Activated T-helper 17 cell treated with anti-CD3 and anti-CD28 coated beads, Interleukin-2, amount 50 U/mL, for 72 hours (primary cell): ENCODE data around the gene ETV3L. TPM values are rescaled to one million over a fixed set of nuclear protein-coding genes. Genes with fewer than 3 reads are reported as not detected.

Experiments used
- ATAC-seq: fragments of 150-1000 bp; cut with Tn5 transposase; replicated peaks from 2 replicates; pipeline ENCODE4 v1.10.0; 2021; ENCODE audit warnings: mild to moderate bottlenecking, moderate library complexity
- H3K27ac Mint-ChIP-seq: one replicate; pipeline ENCODE4 v1.8.0; 2022; ENCODE audit warnings: mixed read lengths
- H3K27me3 Mint-ChIP-seq: one replicate; pipeline ENCODE4 v1.8.0; 2022; ENCODE audit warnings: mixed read lengths
- H3K36me3 Mint-ChIP-seq: one replicate; pipeline ENCODE4 v1.8.0; 2022; ENCODE audit warnings: low read depth, mild to moderate bottlenecking, mixed read lengths
- H3K4me1 Mint-ChIP-seq: one replicate; pipeline ENCODE4 v1.8.0; 2022; ENCODE audit warnings: mixed read lengths
- H3K4me3 Mint-ChIP-seq: one replicate; pipeline ENCODE4 v1.8.0; 2022; ENCODE audit warnings: mild to moderate bottlenecking, mixed read lengths
- H3K9me3 Mint-ChIP-seq: one replicate; pipeline ENCODE4 v1.8.0; 2022; ENCODE audit warnings: mixed read lengths
- total RNA-seq, 2 donors: library from RNA; stranded (reverse); gene quantifications; one replicate each; pipeline ENCODE4 v1.2.3, GENCODE V29; 2022

The ETV3L gene
- total RNA-seq, 2 donors from 2014 or later: 0.26 TPM; not detected in 1

DNA sequence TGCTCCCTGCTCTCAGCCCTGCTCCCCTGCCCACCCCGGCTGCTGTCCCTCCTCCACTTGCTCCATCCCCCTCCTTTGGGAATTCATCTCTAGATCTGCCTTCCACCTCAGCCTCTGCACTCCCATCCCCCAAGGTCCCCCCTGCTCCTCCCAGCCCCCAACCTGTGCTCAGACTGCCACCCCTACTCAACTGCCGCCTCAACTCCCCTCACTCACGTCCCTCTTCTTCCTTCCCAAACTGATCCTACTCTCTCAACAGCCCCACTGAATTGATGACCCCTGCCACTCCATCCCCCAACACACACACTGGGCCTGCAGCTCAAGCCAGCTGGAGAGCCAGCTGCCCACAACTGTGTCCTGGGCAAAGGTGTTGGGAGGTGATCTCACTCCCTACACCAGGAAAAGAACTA is 15.8 kb upstream of the ETV3L start:
- Mint-ChIP-seq H3K27ac (peak overlapping the region; percentile 33), H3K4me1 (peaks cover 20% of the 10 kb centered on the region), H3K36me3 (no peaks in the 10 kb centered on the region), H3K4me3 (no peak overlapping the region), H3K27me3 (peaks cover 7% of the 10 kb centered on the region), H3K9me3 (no peaks in the 10 kb centered on the region)
- no peak for ATAC-seq

DNA sequence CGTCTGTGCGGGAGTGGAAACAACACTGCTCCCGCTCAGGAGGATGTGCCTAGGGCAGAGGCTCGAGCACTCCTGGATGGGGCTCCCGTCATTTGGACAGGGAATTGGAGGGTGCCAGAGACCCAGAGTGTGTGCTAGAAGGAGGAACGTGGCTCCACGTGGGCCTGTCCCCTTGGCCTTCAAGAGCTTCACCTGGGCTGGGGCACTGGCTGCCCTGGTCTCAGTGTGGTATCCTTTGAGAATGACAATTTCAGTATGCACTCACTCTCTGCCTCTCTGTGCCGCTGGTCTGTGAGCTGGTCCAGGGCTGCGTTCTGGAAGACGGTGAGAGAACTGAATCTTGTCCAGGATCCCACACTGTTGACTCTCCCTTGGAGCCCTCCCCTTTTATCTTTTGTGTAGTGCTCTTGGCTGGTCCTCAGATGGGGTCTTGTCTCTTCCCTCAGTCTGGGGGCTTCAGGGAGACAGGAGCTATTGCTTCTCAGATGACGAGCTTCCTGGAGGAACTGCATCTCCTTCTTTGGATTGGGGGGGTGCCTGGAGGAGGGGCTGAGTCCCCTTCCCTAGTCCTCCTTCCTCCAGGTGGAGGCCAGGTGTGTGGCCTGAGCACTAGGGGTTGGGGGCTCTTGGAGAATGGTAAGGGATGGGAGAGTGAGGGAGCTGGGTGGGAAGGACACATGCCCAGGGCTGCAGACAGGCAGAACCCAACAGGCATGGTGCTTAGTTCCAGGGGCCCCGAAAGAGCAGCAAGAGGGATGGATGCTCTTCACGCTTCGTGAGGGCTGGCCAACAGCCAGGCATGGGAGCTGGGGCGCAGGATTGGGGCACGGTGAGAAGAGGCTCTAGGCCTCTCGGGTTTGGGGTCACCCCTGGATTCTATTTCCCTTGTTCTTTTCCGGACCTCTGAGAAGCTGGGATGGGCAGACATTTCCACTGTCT is 14.8 kb upstream of the ETV3L start:
- peak overlapping the region; percentile 71 for H3K27ac Mint-ChIP-seq

DNA sequence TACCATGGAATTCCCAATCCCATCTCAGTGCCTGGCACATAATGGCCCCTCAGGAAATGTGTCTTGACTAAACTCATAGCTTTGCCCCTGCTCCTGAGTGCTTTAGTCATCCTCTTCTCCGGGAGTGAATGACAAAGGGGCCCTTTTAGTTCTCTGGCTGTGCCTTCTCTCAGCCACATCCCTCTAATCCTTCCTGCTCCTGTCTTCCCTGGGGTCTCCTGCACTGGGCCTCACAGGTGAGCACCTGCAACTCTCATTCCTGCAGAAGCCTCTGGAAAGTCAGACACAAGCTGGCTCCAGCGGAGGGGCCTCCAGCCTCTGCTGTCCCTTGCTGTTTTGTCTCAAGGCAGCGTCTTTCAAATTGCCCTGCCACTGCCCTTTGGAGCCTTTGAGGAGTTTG is 14.0 kb upstream of the ETV3L start:
- Mint-ChIP-seq H3K27ac (no peak overlapping the region), H3K9me3 (no peaks in the 10 kb centered on the region), H3K4me1 (peaks cover 20% of the 10 kb centered on the region), H3K27me3 (peaks cover 10% of the 10 kb centered on the region), H3K4me3 (no peak overlapping the region), H3K36me3 (no peaks in the 10 kb centered on the region)
- no peak for ATAC-seq

More for the DNA sequence above, 14.8 kb upstream of the ETV3L start:
- Mint-ChIP-seq H3K27me3 (peaks cover 7% of the 10 kb centered on the region), H3K9me3 (no peaks in the 10 kb centered on the region), H3K4me1 (peaks cover 20% of the 10 kb centered on the region), H3K36me3 (no peaks in the 10 kb centered on the region), H3K4me3 (no peak overlapping the region)
- ATAC-seq: no peak

- H3K27ac Mint-ChIP-seq: no peak overlapping the region
- peaks cover 16% of the 10 kb centered on the region for H3K27me3 Mint-ChIP-seq
- no peak overlapping the region for H3K4me3 Mint-ChIP-seq
- no peaks in the 10 kb centered on the region for H3K9me3 Mint-ChIP-seq
- H3K36me3 Mint-ChIP-seq: no peaks in the 10 kb centered on the region
- peaks cover 20% of the 10 kb centered on the region for H3K4me1 Mint-ChIP-seq
- ATAC-seq: no peak
These were observed 13.5 kb upstream of the ETV3L start for GRCh38 chr1:157113106-157113505.

DNA sequence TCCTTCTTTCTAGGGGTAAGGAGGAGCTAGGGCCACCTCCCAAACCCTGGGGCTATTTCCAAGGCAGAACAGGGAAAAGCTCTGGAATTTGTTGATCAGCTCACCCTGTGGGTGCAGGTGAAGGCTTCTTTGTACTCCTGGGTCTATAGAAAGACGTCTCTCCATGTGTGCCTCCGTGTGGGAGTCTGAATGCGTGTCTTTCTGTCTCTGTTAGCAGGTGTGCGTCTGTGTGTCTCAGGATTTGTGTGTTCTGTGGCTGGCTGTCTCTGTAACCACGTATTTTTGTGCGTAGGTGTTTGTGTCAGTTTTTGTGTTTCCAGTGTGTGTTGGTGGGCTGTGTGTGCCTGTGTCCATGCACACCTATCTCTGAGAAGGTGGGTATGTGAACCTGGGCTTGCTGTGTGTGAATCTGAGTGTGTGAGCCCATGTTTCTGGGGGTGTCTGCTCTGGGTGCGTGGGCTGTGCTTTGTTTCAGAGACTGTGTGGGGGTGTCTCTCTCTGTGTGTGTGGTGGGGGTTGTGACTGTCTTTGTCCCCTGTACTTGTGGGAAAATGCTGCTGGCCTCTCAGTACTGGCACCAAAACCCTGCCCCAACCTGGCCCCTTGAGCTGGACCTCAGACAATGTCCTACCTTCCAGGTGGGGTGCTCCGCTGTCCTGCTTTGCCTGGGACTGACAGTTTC is 12.7 kb upstream of the ETV3L start:
- Mint-ChIP-seq H3K4me3 (no peak overlapping the region), H3K9me3 (no peaks in the 10 kb centered on the region), H3K27ac (no peak overlapping the region), H3K36me3 (no peaks in the 10 kb centered on the region), H3K27me3 (peaks cover 20% of the 10 kb centered on the region), H3K4me1 (peaks cover 14% of the 10 kb centered on the region)
- no peak for ATAC-seq

- Mint-ChIP-seq H3K27me3 (peaks cover 22% of the 10 kb centered on the region), H3K27ac (no peak overlapping the region), H3K9me3 (no peaks in the 10 kb centered on the region), H3K36me3 (no peaks in the 10 kb centered on the region), H3K4me1 (peaks cover 13% of the 10 kb centered on the region), H3K4me3 (no peak overlapping the region)
- ATAC-seq: no peak
These were observed 12.0 kb upstream of the ETV3L start for GRCh38 chr1:157111396-157112165.

DNA sequence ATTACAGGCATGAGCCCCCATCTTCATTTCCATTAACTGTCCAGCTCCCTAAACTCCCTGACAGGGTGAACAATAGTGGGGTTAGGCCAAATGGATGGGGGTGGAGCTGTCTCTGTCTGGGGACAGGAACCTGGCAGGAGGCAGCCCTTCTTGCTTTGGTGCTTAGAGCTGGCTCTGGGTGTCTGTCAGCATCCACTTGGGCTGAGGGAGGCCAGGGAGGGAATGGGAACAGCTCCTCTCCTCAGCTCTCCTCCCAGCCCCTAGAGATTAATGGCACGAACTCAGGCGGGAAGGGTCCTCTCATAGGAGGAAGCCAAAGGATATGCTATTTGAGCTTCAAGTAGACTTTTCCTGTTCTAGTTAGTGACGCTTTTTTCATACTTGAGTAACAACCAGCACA is 11.1 kb upstream of the ETV3L start:
- H3K9me3 Mint-ChIP-seq: no peaks in the 10 kb centered on the region
- H3K4me3 Mint-ChIP-seq: no peak overlapping the region
- H3K4me1 Mint-ChIP-seq: peaks cover 22% of the 10 kb centered on the region
- H3K27me3 Mint-ChIP-seq: peaks cover 28% of the 10 kb centered on the region
- no peak for ATAC-seq
- no peak overlapping the region for H3K27ac Mint-ChIP-seq
- no peaks in the 10 kb centered on the region for H3K36me3 Mint-ChIP-seq

DNA sequence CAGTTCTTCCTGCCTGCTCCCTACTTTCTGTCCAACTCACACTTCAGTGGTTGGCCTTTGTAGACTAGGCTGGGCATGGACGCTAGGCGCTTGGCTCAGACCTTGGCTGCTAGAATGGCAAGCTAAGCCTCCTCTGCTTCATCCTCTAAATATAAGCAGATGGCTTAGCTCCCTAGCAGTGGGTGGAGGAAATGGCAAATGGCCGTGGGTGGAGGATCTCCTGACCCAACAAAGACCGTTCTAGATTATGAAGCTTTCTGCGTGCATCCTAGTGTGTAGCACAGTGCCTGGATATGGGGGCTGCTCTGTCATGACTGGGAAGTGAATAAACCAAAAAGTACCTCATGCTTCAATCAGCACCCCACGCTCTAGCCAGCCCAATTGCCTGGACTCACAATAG is 10.4 kb upstream of the ETV3L start:
- no peaks in the 10 kb centered on the region for H3K36me3 Mint-ChIP-seq
- H3K4me3 Mint-ChIP-seq: no peak overlapping the region
- peaks cover 22% of the 10 kb centered on the region for H3K4me1 Mint-ChIP-seq
- ATAC-seq: no peak
- H3K27ac Mint-ChIP-seq: no peak overlapping the region
- H3K9me3 Mint-ChIP-seq: no peaks in the 10 kb centered on the region
- peaks cover 29% of the 10 kb centered on the region for H3K27me3 Mint-ChIP-seq

DNA sequence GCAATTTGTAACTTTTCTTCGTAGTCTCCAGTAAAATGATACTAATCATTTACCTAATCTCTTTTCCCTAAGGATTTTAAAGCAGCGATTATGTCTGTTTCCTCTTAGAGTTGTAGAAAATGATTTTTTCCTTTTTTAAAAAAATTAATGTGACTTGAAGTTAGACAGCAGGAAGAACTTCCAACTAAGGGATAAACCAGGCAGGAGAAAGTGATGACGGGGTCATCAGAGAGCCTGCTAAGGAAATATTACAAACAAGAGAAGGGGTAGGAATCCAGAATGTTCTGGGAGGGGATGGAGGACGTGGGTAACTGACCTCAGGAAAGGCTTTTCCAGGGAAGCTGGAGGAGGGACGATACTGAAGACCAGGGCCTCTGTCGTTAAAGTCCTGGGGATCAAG is 8.8 kb upstream of the ETV3L start:
- Mint-ChIP-seq H3K27me3 (peaks cover 31% of the 10 kb centered on the region), H3K4me1 (peaks cover 26% of the 10 kb centered on the region), H3K9me3 (no peaks in the 10 kb centered on the region), H3K27ac (no peak overlapping the region), H3K4me3 (no peak overlapping the region), H3K36me3 (no peaks in the 10 kb centered on the region)
- ATAC-seq: no peak

GRCh38 chr1:157107702-157108101 is 8.1 kb upstream of the ETV3L start:
- no peak for ATAC-seq
- Mint-ChIP-seq H3K4me3 (no peak overlapping the region), H3K27ac (no peak overlapping the region), H3K9me3 (no peaks in the 10 kb centered on the region), H3K27me3 (peaks cover 30% of the 10 kb centered on the region), H3K4me1 (peaks cover 22% of the 10 kb centered on the region), H3K36me3 (no peaks in the 10 kb centered on the region)

GRCh38 chr1:157106813-157107189 is 7.2 kb upstream of the ETV3L start:
- H3K27me3 Mint-ChIP-seq: peaks cover 26% of the 10 kb centered on the region
- no peaks in the 10 kb centered on the region for H3K36me3 Mint-ChIP-seq
- peaks cover 16% of the 10 kb centered on the region for H3K4me1 Mint-ChIP-seq
- no peak overlapping the region for H3K4me3 Mint-ChIP-seq
- H3K27ac Mint-ChIP-seq: peak overlapping the region; percentile 70
- peak; percentile 8 for ATAC-seq
- no peaks in the 10 kb centered on the region for H3K9me3 Mint-ChIP-seq

DNA sequence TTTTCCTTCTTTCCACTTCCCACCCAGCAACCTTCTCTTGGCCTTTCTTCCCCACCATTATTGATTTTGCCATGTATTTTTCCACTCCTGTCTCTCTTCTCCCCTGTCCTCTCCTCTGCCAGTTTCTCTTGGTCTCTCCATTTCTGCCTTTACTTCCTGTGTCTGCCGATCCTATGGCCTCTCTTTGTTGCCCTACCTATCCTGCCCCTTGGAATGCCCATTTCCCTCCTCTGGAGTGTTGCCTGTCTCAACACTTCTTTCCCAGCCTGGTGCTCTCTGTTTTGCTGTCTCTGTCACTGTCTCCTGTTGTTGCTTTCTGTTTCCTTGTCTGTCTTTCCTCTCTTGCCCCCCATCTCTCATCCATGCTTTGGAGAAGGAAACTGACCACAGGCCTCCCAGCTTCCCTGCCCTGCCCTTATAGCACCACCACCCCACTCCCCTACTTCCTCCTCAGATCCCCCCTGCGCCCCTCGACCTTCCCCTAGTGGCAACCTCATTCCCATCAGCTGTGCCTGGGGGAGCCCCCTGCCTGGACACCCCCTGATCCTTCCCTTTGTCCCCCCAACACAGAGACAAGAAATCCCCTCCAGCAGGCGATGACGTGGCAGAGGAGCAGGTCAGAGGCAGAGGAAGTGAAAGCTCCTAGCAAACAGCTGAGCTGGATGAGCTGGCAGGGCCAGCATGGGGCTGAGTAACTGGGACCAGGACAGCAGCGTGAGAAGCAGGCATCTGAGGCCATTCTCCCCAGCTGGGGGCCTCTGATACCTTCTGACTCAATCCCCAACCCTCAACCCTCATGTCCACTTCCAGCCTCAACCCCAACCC is 6.6 kb upstream of the ETV3L start:
- ATAC-seq: peak; percentile 97
- Mint-ChIP-seq H3K27me3 (peaks cover 26% of the 10 kb centered on the region), H3K27ac (peak overlapping the region; percentile 70), H3K9me3 (no peaks in the 10 kb centered on the region), H3K4me1 (peaks cover 16% of the 10 kb centered on the region), H3K4me3 (no peak overlapping the region), H3K36me3 (no peaks in the 10 kb centered on the region)

DNA sequence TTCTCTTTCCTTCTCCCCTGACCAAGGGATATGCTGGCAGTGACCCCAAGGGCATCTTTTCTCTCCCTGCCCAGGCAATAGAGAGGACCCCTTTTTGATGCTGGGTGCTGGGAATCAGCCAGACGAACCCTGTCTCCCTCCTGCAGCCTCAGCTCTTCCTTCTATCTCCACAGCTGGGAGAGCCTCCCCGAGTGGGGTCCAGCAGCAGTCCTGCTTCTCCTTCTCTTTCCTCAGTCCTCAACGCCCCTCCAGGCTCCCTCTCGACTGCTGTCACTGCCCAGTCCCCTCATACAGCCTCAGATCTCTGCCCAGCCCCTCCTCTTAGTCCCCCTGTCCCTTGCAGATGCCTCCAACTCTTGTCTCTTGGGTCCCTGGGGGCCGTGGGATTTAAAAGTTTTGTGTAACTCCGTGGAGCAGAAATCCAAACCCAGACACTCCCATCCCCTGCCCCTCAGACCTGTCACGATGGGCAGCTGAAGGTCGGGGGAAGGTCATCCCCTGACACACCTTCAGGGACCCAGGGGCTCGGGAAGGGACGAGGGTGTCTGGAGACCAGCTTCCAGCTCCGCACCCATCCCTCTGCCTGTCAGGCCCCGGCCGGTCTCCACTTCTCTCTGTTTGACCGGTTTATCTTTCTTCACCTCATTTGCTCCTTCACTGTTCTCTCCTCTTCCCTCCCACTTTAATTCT is 5.8 kb upstream of the ETV3L start:
- Mint-ChIP-seq H3K4me1 (peaks cover 16% of the 10 kb centered on the region), H3K4me3 (no peak overlapping the region), H3K9me3 (no peaks in the 10 kb centered on the region), H3K36me3 (no peaks in the 10 kb centered on the region), H3K27ac (peak overlapping the region; percentile 70), H3K27me3 (peaks cover 26% of the 10 kb centered on the region)
- ATAC-seq: no peak
